Measurements from ENCODE around the gene ASPHD2. TPM values are rescaled to one million over a fixed set of nuclear protein-coding genes. Genes with fewer than 3 reads are reported as not detected.

Gene ASPHD2
- total RNA-seq, 2 donors from 2014 or later = 1.4 to 3.6 TPM

GRCh38 chr22:26429458-26430286 is 612 bp downstream of the ASPHD2 start:
- no peak for DNase-seq (ENCODE audit: low spot score)
- Histone ChIP-seq H3K27ac (no peak overlapping the region), H3K4me1 (replicated peaks) (no peaks in the 10 kb centered on the region), H3K36me3 (no peaks in the 10 kb centered on the region), H3K4me3 (peak overlapping the region; percentile 56 to 58), H3K9me3 (no peaks in the 10 kb centered on the region), H3K27me3 (replicated peaks; ENCODE audit: insufficient read depth) (no peaks in the 10 kb centered on the region)
- WGBS = 8% methylated on average over 35 of the region's 50 CpGs
- no peak for TF ChIP-seq CTCF (IDR thresholded peaks at IDR 0.05)
- TF ChIP-seq POLR2A (IDR thresholded peaks at IDR 0.05) = no peak
- TF ChIP-seq POLR2AphosphoS5 (IDR thresholded peaks at IDR 0.05) = no peak
- intact Hi-C loops (cut with DNase I) = no loop called here

GRCh38 chr22:26430600-26430999 is 1.5 kb downstream of the ASPHD2 start:
- no peaks in the 10 kb centered on the region for H3K9me3 ChIP-seq
- no peak overlapping the region for H3K27ac ChIP-seq
- intact Hi-C loops (cut with DNase I) = no loop called here
- no peak for DNase-seq (ENCODE audit: low spot score)
- no peaks in the 10 kb centered on the region for H3K27me3 ChIP-seq (replicated peaks; ENCODE audit: insufficient read depth)
- no peak overlapping the region for H3K4me3 ChIP-seq
- TF ChIP-seq CTCF (IDR thresholded peaks at IDR 0.05) (no peak), POLR2AphosphoS5 (IDR thresholded peaks at IDR 0.05) (no peak)
- no peaks in the 10 kb centered on the region for H3K36me3 ChIP-seq
- 62% methylated on average over 2 of the region's 2 CpGs for WGBS
- no peaks in the 10 kb centered on the region for H3K4me1 ChIP-seq (replicated peaks)

GRCh38 chr22:26431261-26431995 is 2.4 kb downstream of the ASPHD2 start:
- no peak for DNase-seq (ENCODE audit: low spot score)
- Histone ChIP-seq H3K4me1 (replicated peaks) (no peaks in the 10 kb centered on the region), H3K9me3 (no peaks in the 10 kb centered on the region), H3K4me3 (no peak overlapping the region), H3K36me3 (no peaks in the 10 kb centered on the region), H3K27ac (no peak overlapping the region), H3K27me3 (replicated peaks; ENCODE audit: insufficient read depth) (no peaks in the 10 kb centered on the region)
- intact Hi-C loops (cut with DNase I) = no loop called here
- 93% methylated on average over 13 of the region's 13 CpGs for WGBS
- TF ChIP-seq POLR2A (IDR thresholded peaks at IDR 0.05) (no peak), POLR2AphosphoS5 (IDR thresholded peaks at IDR 0.05) (no peak), CTCF (IDR thresholded peaks at IDR 0.05) (no peak)

- Histone ChIP-seq H3K9me3 (no peaks in the 10 kb centered on the region), H3K27ac (no peak overlapping the region), H3K4me1 (replicated peaks) (peaks cover 10% of the 10 kb centered on the region), H3K36me3 (no peaks in the 10 kb centered on the region), H3K27me3 (replicated peaks; ENCODE audit: insufficient read depth) (no peaks in the 10 kb centered on the region), H3K4me3 (no peak overlapping the region)
- DNase-seq (ENCODE audit: low spot score) = no peak
- intact Hi-C loops (cut with DNase I) = no loop called here
- 91% methylated on average over 3 of the region's 3 CpGs for WGBS
- TF ChIP-seq CTCF (IDR thresholded peaks at IDR 0.05) = no peak
- TF ChIP-seq POLR2AphosphoS5 (IDR thresholded peaks at IDR 0.05) = no peak
- no peak for TF ChIP-seq POLR2A (IDR thresholded peaks at IDR 0.05)
Measured at GRCh38 chr22:26432619-26433311, 3.7 kb downstream of the ASPHD2 start.

Measured in prostate gland (tissue), 2 donors.